CD1c-positive myeloid dendritic cell (primary cell): Measurements from ENCODE around the gene PARD3B.

ENCODE experiments used
- DNase-seq: peaks from one replicate; pipeline ENCODE4 v3.0.0-alpha.2; 2016; ENCODE audit errors: extremely low spot score

The PARD3B gene

GRCh38 chr2:205499006-205499405 lies 953.7 kb downstream of the PARD3B start:
- no peak for DNase-seq

- no peak for DNase-seq
These were observed 954.8 kb downstream of the PARD3B start for GRCh38 chr2:205500065-205500464.

GRCh38 chr2:205500951-205501350 lies 955.7 kb downstream of the PARD3B start:
- DNase-seq, result no peak

- DNase-seq, result no peak
These were observed 956.6 kb downstream of the PARD3B start for GRCh38 chr2:205501826-205502225.

GRCh38 chr2:205505371-205505770 lies 960.1 kb downstream of the PARD3B start:
- DNase-seq, result no peak

GRCh38 chr2:205509655-205510054 lies 964.4 kb downstream of the PARD3B start:
- no peak for DNase-seq

- DNase-seq, result no peak
These were observed 965.1 kb downstream of the PARD3B start for GRCh38 chr2:205510345-205510744.

GRCh38 chr2:205511221-205511620 lies 965.9 kb downstream of the PARD3B start:
- DNase-seq, result no peak

GRCh38 chr2:205511641-205512040 lies 966.4 kb downstream of the PARD3B start:
- no peak for DNase-seq

GRCh38 chr2:205520311-205520710 lies 975.0 kb downstream of the PARD3B start:
- no peak for DNase-seq

GRCh38 chr2:205524656-205525055 lies 979.4 kb downstream of the PARD3B start:
- no peak for DNase-seq

GRCh38 chr2:205527801-205528200 lies 982.5 kb downstream of the PARD3B start:
- DNase-seq, result no peak

GRCh38 chr2:205531072-205531471 lies 985.8 kb downstream of the PARD3B start:
- DNase-seq, result no peak

- no peak for DNase-seq
These were observed 986.3 kb downstream of the PARD3B start for GRCh38 chr2:205531489-205532148.

- no peak for DNase-seq
These were observed 989.7 kb downstream of the PARD3B start for GRCh38 chr2:205535001-205535400.

GRCh38 chr2:205539603-205540002 lies 994.3 kb downstream of the PARD3B start:
- DNase-seq, result no peak

- peak; percentile 31 for DNase-seq
These were observed 994.8 kb downstream of the PARD3B start for GRCh38 chr2:205540036-205540435.

- DNase-seq, result peak; percentile 35
These were observed 998.1 kb downstream of the PARD3B start for GRCh38 chr2:205543262-205543843.

- no peak for DNase-seq
These were observed 998.8 kb downstream of the PARD3B start for GRCh38 chr2:205543937-205544702.

GRCh38 chr2:205545971-205546816 lies 1000.9 kb downstream of the PARD3B start:
- peak; percentile 28 for DNase-seq

GRCh38 chr2:205555566-205556230 lies 1010.4 kb downstream of the PARD3B start:
- no peak for DNase-seq
